Liver (tissue), 9 donors: ENCODE data around the gene TBCD. TPM values are rescaled to one million over a fixed set of nuclear protein-coding genes. Genes with fewer than 3 reads are reported as not detected.

Experiments
- DNase-seq: peaks from one replicate; pipeline ENCODE4 v3.0.0-alpha.2; 2017; ENCODE audit warnings: low spot score
- H3K27ac ChIP-seq, 2 donors: one replicate each; pipeline ENCODE4 v1.7.0; 2013; ENCODE audit warnings: inconsistent platforms in 2 of 2, low read length in 2 of 2, control low read depth in 1 of 2, low read depth in 1 of 2, mild to moderate bottlenecking in 1 of 2
- H3K27me3 ChIP-seq, 4 donors: one replicate each; pipeline versions ENCODE4 v1.6.1 to v1.7.0; 2013; ENCODE audit warnings: low read length in 3 of 4, inconsistent platforms in 1 of 4, mild to moderate bottlenecking in 1 of 4, moderate library complexity in 1 of 4; ENCODE audit not compliant: control insufficient read depth in 4 of 4, insufficient read depth in 4 of 4
- H3K36me3 ChIP-seq, 4 donors: one replicate each; pipeline versions ENCODE4 v1.6.1 to v1.7.0; 2013; ENCODE audit warnings: low read length in 3 of 4, mild to moderate bottlenecking in 3 of 4, low read depth in 1 of 4, moderate library complexity in 1 of 4; ENCODE audit not compliant: control insufficient read depth in 4 of 4, insufficient read depth in 3 of 4
- H3K4me1 ChIP-seq, 4 donors: one replicate each; pipeline versions ENCODE4 v1.6.1 to v1.7.0; 2013; ENCODE audit warnings: low read length in 3 of 4, mild to moderate bottlenecking in 3 of 4, moderate library complexity in 1 of 4; ENCODE audit not compliant: control insufficient read depth in 4 of 4, insufficient read depth in 4 of 4
- H3K4me3 ChIP-seq, 3 donors: one replicate each; pipeline versions ENCODE4 v1.6.1 to v1.7.0; 2013; ENCODE audit warnings: low read length in 3 of 3, control low read depth in 1 of 3, low read depth in 1 of 3, mild to moderate bottlenecking in 1 of 3
- H3K9ac ChIP-seq, 2 donors: one replicate each; pipeline ENCODE4 v1.7.0; 2013; ENCODE audit warnings: low read length in 2 of 2, mild to moderate bottlenecking in 2 of 2, moderate library complexity in 2 of 2, control low read depth in 1 of 2, low read depth in 1 of 2
- H3K9me3 ChIP-seq, 4 donors: one replicate each; pipeline versions ENCODE4 v1.6.1 to v1.7.0; 2013; ENCODE audit warnings: low read length in 3 of 4; ENCODE audit not compliant: control insufficient read depth in 4 of 4
- ATF3 ChIP-seq: IDR thresholded peaks from 2 replicates; pipeline ENCODE4 v1.6.1; 2016; ENCODE audit warnings: antibody characterized with exemption
- FOXA1 ChIP-seq: IDR thresholded peaks from 2 replicates; pipeline ENCODE4 v1.6.1; 2016; ENCODE audit warnings: antibody characterized with exemption
- FOXA2 ChIP-seq: IDR thresholded peaks from 2 replicates; pipeline ENCODE4 v1.6.1; 2016; ENCODE audit warnings: antibody characterized with exemption
- HNF4G ChIP-seq: IDR thresholded peaks from 2 replicates; pipeline ENCODE4 v1.6.1; 2016; ENCODE audit warnings: antibody characterized with exemption
- JUND ChIP-seq, 2 donors: IDR thresholded peaks; 2 replicates each; pipeline ENCODE4 v1.6.1; 2016; ENCODE audit warnings: antibody characterized with exemption in 2 of 2
- MAX ChIP-seq: IDR thresholded peaks from 2 replicates; pipeline ENCODE4 v1.6.1; 2016; ENCODE audit warnings: antibody characterized with exemption
- NR2F2 ChIP-seq: IDR thresholded peaks from 2 replicates; pipeline ENCODE4 v1.6.1; 2016; ENCODE audit warnings: antibody characterized with exemption
- RAD21 ChIP-seq, 2 donors: IDR thresholded peaks; 2 replicates each; pipeline ENCODE4 v1.6.1; 2016; ENCODE audit warnings: antibody characterized with exemption in 2 of 2, mild to moderate bottlenecking in 2 of 2
- REST ChIP-seq: IDR thresholded peaks from 2 replicates; pipeline ENCODE4 v1.6.1; 2016; ENCODE audit warnings: antibody characterized with exemption, mild to moderate bottlenecking
- SP1 ChIP-seq: IDR thresholded peaks from 2 replicates; pipeline ENCODE4 v1.6.1; 2018; ENCODE audit warnings: antibody characterized with exemption, mild to moderate bottlenecking
- WGBS: extraction: QIAGEN DNeasy Blood & Tissue Kit; methylation state at CpG from one replicate; pipeline ENCODE4 v1.1.7; 2013; 5-methylcytosine and 5-hydroxymethylcytosine counted together
- polyA plus RNA-seq, 2 donors: library from polyadenylated mRNA; stranded (reverse) in 1 of 2; unstranded in 1 of 2; fragments of 200-250 nt in 1 of 2; fragments of >200 nt in 1 of 2; fragmentation: Nextera tagmentation in 1 of 2; extraction: Ambion mirVana in 1 of 2; gene quantifications; one replicate each; pipeline versions ENCODE4 v1.2.1 to v1.2.3, GENCODE V29; 2013 to 2015
- total RNA-seq, 2 donors: library from RNA; depleted of rRNA; stranded (reverse); fragments of >200 nt; gene quantifications; one replicate each; pipeline ENCODE4 v1.2.3, GENCODE V29; 2014
- TF ChIP-seq, protein P1 (sequence below): fragments of 150-350 bp; IDR thresholded peaks from 2 replicates; pipeline ENCODE4 v1.5.1; 2017; ENCODE audit warnings: improper control_type of control experiment, low read depth, low read length; ENCODE audit not compliant: missing input control
- TF ChIP-seq, protein P2 (sequence below): IDR thresholded peaks from 2 replicates; pipeline ENCODE4 v1.6.1; 2016; ENCODE audit warnings: antibody characterized with exemption
- donor health status: healthy.
- donor health status: healthy.
- donor health status: healthy.
- donor health status: healthy.
- donor health status: healthy.

Gene TBCD
- total and polyA plus RNA-seq, 4 donors: 29.8 to 42.2 (median 33.0) TPM

DNA sequence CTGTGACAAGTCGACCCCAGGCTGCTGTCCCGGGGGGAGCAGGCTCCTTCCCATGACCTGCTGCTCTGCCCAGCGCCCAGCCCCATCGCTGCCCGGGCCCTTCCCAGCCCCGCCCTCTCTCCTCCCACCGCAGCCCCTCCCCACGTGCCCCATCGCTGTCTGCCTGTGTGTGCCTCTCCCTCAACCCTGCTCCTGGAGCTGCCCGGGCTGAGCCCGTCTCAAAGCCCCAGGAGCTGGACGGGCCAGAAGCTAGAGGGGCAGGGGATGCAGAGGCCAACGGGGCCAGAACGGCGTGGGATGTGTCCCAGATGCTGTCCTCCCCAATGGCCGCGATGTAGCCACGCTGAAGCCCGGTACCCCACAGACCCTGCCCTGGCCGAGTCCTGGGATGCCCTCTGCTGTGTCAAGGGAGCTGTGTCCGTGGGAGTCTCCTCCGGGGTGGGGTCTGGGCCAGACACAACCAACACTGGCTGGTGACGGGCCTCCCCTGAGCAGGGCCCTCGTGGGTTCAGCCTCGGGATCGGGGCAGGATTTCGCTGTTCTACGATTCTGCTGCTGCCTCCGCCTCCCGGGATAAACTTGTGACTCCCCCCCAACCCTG, 206.2 kb downstream of the TBCD start (continued):
- TF ChIP-seq REST: no peak

GRCh38 chr17:82959242-82959930, 207.5 kb downstream of the TBCD start:
- no peak overlapping the region for H3K9ac ChIP-seq
- H3K27ac ChIP-seq: no peak overlapping the region
- TF ChIP-seq MAX: no peak
- TF ChIP-seq RAD21 (IDR thresholded peaks at IDR 0.05): no peak
- TF ChIP-seq, protein P1, sequence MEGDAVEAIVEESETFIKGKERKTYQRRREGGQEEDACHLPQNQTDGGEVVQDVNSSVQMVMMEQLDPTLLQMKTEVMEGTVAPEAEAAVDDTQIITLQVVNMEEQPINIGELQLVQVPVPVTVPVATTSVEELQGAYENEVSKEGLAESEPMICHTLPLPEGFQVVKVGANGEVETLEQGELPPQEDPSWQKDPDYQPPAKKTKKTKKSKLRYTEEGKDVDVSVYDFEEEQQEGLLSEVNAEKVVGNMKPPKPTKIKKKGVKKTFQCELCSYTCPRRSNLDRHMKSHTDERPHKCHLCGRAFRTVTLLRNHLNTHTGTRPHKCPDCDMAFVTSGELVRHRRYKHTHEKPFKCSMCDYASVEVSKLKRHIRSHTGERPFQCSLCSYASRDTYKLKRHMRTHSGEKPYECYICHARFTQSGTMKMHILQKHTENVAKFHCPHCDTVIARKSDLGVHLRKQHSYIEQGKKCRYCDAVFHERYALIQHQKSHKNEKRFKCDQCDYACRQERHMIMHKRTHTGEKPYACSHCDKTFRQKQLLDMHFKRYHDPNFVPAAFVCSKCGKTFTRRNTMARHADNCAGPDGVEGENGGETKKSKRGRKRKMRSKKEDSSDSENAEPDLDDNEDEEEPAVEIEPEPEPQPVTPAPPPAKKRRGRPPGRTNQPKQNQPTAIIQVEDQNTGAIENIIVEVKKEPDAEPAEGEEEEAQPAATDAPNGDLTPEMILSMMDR: no peak
- TF ChIP-seq ATF3: no peak
- no peak for TF ChIP-seq NR2F2
- TF ChIP-seq SP1: no peak
- TF ChIP-seq JUND (IDR thresholded peaks at IDR 0.05): no peak
- TF ChIP-seq FOXA2: no peak
- TF ChIP-seq REST: no peak
- no peak for TF ChIP-seq FOXA1
- no peak for TF ChIP-seq HNF4G
- TF ChIP-seq, protein P2, sequence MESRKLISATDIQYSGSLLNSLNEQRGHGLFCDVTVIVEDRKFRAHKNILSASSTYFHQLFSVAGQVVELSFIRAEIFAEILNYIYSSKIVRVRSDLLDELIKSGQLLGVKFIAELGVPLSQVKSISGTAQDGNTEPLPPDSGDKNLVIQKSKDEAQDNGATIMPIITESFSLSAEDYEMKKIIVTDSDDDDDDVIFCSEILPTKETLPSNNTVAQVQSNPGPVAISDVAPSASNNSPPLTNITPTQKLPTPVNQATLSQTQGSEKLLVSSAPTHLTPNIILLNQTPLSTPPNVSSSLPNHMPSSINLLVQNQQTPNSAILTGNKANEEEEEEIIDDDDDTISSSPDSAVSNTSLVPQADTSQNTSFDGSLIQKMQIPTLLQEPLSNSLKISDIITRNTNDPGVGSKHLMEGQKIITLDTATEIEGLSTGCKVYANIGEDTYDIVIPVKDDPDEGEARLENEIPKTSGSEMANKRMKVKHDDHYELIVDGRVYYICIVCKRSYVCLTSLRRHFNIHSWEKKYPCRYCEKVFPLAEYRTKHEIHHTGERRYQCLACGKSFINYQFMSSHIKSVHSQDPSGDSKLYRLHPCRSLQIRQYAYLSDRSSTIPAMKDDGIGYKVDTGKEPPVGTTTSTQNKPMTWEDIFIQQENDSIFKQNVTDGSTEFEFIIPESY: no peak
- no peaks in the 10 kb centered on the region for H3K9me3 ChIP-seq
- H3K27me3 ChIP-seq: no peaks in the 10 kb centered on the region
- peaks cover 0 to 4% (median 0%) of the 10 kb centered on the region in 4 donors for H3K4me1 ChIP-seq
- 90% methylated on average over 28 of the region's 28 CpGs for WGBS
- no peak overlapping the region for H3K4me3 ChIP-seq
- DNase-seq: no peak
- peaks cover 0 to 3% (median 0%) of the 10 kb centered on the region in 4 donors for H3K36me3 ChIP-seq
